Bronchial epithelial cell (primary cell): ENCODE measurements around the gene CFAP251. TPM values are rescaled to one million over a fixed set of nuclear protein-coding genes. Genes with fewer than 3 reads are reported as not detected.
"Not testable (repeated sequence)": the region's sequence is repeated elsewhere in the genome, so short reads cannot be mapped to it uniquely, and the experiment has no call there.

Source experiments
- DNase-seq: peaks from one replicate; pipeline ENCODE4 v3.0.0-alpha.2; 2010; ENCODE audit warnings: low read depth
- FAIRE-seq: peaks from 2 replicates; lab custom pipeline; 2011; peaks lifted over from hg19 to GRCh38; lab: Jason Lieb, UNC
- H3K27me3 ChIP-seq: 2 replicates; pipeline ENCODE4 v1.5.1; 2011; ENCODE audit warnings: low read length; ENCODE audit not compliant: control insufficient read depth, insufficient read depth
- H3K36me3 ChIP-seq: 2 replicates; pipeline ENCODE4 v1.5.1; 2011; ENCODE audit warnings: low read length; ENCODE audit not compliant: control insufficient read depth, insufficient read depth
- H3K4me3 ChIP-seq: 2 replicates; pipeline ENCODE4 v1.5.1; 2011; ENCODE audit warnings: mild to moderate bottlenecking, low read depth, low read length, control low read depth
- total RNA-seq: library from RNA; depleted of rRNA; stranded (reverse); fragments of >200 nt; gene quantifications from 2 replicates; pipeline ENCODE4 v1.2.1, GENCODE V29; 2014
- TF ChIP-seq, protein P1 (sequence below): IDR thresholded peaks from 2 replicates; pipeline ENCODE4 v1.5.1; 2011; ENCODE audit warnings: mild to moderate bottlenecking, moderate library complexity, low read length, control low read depth, inconsistent platforms; ENCODE audit not compliant: insufficient read depth, severe bottlenecking

The CFAP251 gene, protein sequence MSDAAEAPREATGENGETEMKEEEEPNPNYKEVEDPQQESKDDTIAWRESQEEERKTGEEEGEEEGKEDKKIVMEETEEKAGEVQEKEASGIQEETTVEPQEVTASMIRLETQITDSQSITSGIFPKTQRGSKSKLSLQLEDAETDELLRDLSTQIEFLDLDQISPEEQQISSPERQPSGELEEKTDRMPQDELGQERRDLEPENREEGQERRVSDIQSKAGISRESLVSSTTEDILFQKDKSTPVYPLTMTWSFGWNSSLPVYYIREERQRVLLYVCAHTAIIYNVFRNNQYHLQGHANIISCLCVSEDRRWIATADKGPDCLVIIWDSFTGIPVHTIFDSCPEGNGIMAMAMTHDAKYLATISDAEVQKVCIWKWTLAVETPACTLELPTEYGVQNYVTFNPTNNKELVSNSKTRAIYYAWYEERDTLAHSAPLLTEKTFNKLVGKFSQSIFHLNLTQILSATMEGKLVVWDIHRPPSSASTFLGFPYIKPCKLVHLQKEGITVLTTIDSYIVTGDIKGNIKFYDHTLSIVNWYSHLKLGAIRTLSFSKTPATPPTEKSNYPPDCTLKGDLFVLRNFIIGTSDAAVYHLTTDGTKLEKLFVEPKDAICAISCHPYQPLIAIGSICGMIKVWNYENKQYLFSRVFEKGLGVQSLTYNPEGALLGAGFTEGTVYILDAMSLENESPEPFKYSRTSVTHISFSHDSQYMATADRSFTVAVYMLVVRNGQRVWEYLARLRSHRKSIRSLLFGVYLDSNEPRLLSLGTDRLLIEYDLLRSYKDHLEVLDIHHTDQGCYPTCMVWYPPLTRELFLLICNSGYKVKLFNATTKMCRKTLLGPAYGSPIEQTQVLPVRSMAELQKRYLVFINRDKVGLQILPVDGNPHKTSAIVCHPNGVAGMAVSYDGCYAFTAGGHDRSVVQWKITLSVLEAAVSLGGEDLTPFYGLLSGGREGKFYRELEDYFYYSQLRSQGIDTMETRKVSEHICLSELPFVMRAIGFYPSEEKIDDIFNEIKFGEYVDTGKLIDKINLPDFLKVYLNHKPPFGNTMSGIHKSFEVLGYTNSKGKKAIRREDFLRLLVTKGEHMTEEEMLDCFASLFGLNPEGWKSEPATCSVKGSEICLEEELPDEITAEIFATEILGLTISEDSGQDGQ
- 13.7 and 13.8 TPM in 2 replicates for total RNA-seq

DNA sequence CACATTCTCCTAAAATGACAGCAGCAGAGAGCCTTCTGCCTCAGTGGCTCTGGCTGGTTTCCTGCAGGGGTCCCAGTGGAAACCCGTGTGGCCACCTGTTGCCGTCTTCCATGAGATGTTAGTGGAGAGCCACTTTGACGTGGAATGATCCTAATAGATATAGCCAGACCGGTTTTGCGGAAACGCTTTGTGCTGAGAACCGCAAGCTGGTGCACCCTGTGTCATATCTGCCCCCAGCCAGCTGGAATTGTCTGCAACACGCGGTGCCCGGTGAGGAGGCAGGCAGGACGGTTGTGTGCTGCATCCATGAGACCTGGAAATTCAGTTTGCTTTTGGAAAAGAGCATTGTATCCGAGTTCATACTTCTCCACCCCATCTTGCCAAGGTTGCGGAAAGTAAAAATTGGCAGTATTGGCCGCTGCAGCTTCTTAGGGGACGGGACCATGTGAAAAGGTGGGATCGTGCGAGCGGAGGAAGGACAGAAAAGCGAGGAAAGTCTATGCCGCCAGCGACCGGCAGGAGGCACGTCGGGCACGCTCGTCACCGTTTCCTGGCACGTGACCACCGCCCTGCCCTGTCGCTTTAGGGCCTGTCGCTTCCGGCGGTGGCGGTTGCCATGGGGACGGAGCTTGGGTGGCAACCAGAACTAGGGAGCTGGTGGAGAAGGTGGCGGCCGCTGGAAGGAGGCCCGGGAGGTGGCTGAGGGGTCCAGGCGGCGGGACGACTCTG lies at the start of gene CFAP251:
CFAP251 (plus strand) TSS at position 643 of the 729 bp plus-strand sequence. CDS start 2,714 bp downstream, outside the sequence.
- no peak for FAIRE-seq
- TF ChIP-seq, protein P1, sequence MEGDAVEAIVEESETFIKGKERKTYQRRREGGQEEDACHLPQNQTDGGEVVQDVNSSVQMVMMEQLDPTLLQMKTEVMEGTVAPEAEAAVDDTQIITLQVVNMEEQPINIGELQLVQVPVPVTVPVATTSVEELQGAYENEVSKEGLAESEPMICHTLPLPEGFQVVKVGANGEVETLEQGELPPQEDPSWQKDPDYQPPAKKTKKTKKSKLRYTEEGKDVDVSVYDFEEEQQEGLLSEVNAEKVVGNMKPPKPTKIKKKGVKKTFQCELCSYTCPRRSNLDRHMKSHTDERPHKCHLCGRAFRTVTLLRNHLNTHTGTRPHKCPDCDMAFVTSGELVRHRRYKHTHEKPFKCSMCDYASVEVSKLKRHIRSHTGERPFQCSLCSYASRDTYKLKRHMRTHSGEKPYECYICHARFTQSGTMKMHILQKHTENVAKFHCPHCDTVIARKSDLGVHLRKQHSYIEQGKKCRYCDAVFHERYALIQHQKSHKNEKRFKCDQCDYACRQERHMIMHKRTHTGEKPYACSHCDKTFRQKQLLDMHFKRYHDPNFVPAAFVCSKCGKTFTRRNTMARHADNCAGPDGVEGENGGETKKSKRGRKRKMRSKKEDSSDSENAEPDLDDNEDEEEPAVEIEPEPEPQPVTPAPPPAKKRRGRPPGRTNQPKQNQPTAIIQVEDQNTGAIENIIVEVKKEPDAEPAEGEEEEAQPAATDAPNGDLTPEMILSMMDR: peak; percentile 88
- Histone ChIP-seq H3K36me3 (peaks cover 4% of the 10 kb centered on the region), H3K27me3 (no peaks in the 10 kb centered on the region), H3K4me3 (peak within 1 kb of the TSS; percentile 54)
- DNase-seq: peak; percentile 71

DNA sequence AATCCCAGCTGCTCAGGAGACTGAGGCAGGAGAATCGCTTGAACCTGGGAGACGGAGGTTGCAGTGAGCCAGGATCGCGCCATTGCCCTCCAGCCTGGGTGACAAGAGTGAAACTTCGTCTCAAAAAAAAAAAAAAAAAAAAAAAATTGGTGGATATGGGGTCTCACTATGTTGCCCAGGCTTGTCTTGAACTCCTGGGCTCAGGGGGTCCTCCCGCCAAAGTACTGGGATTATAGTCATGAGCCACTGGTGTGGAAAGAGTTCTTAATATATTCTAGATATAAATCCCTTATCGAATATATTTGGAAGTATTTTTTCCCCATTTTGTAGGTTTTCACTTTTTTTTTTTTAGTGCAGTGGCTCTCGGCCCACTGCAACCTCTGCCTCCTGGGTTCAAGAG lies 49.2 kb upstream of the CFAP251 start:
- DNase-seq, H3K27me3 ChIP-seq, H3K36me3 ChIP-seq, H3K4me3 ChIP-seq, FAIRE-seq: not testable (repeated sequence)

DNA sequence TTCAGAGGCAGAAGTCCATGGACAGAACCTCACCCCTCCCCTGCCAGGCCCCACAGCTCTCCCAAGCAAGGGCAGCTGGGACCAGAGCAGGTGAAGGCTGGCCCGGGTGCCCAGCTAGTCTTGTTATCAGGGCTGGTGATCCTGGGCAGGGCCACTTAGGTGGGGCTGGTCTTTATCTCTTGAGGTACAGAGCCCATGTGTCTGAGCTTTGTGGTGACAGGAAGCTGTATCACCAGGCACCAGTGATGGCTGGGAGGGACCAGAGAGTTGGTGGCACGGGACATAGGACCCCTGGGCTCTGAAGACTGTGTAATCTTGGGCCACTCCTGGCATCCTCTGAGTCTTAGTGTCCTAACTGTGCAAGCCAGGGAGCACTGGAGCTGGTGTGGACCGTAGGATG lies 46.9 kb upstream of the CFAP251 start:
- TF ChIP-seq, protein P1: no peak
- Histone ChIP-seq H3K4me3 (no peak overlapping the region), H3K27me3 (no peaks in the 10 kb centered on the region), H3K36me3 (no peaks in the 10 kb centered on the region)
- DNase-seq (no peak), FAIRE-seq (no peak)

DNA sequence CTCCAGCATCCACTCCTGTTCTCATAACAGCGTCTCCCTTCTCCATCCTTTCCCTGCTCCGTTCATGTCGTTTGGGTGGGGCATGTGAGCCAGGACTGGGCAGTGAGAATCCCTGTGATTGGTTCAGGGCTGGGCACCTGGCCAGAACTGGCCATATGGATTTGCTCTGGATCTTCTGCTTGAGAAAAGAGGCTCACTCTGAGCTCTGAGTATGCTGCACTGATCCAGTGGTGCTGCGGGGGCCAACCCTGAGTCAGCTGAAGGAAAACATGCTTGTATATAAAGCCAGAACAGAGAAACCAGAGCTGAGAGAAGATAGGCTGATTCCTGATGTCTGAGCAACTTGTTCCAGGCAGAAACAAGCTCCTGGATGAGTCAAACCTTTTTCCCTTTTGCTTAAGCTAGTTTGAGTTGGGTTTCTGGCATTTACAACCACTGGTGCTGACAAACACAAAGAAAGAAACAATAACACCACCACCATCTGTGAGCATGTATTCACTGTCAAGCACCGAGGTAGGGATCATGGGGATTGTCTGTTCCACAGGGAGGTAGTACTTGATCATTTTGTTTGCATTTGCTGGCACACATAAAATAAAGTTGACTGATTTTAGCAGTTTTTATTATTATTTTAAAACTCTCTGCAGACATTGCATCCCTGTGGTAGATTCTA lies 45.7 kb upstream of the CFAP251 start:
- Histone ChIP-seq H3K4me3 (no peak overlapping the region), H3K36me3 (no peaks in the 10 kb centered on the region), H3K27me3 (no peaks in the 10 kb centered on the region)
- DNase-seq (peak; percentile 95), FAIRE-seq (peak; percentile 52)
- TF ChIP-seq, protein P1: no peak

DNA sequence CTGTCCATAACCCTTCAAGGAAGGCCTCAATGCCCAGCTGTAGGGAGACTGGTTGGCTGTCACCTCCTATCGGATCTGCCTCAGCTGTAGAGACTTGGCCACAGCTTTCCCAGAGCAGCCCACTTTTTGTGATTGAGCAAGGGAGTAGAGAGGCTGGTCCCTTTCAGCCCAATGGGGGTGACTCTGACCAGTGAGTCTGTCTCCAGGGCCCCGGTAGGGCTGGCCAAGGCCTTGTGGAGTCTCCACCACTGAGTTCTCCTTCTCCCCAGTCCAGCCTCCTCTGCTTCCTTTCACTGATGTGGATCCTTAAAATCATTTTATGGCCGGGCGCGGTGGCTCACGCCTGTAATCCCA lies 45.2 kb upstream of the CFAP251 start:
- H3K4me3 ChIP-seq: no peak overlapping the region
- H3K36me3 ChIP-seq: no peaks in the 10 kb centered on the region
- DNase-seq (no peak), FAIRE-seq (no peak)
- TF ChIP-seq, protein P1: no peak
- no peaks in the 10 kb centered on the region for H3K27me3 ChIP-seq
